ENCODE measurements around the gene SSBP4. TPM values are rescaled to one million over a fixed set of nuclear protein-coding genes. Genes with fewer than 3 reads are reported as not detected.

The SSBP4 gene
- total RNA-seq, 1 donor from 2014 or later = 24.8 TPM

- DNase-seq = no peak
These were observed 50.1 kb downstream of the SSBP4 start for GRCh38 chr19:18469069-18469846.

DNA sequence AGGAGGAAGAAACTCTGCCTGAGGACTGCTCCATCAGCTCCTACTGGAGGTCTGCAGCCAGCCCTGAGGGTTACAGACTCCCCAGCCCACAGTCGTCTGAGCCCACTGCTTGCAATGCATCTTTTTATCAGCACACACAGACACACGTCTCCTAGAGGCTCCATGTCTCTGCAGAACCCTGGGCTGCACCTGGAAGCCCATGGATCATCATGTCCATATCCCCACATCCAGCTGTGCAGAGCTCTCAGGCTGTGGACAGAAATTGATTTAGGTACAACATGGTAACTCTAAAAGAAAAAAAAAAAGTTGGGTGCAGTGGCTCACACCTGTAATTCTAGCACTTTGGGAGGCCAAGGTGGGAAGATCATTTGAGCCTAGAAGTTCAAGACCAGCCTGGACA lies 51.6 kb downstream of the SSBP4 start:
- DNase-seq = no peak

- no peak for DNase-seq
These were observed 54.0 kb downstream of the SSBP4 start for GRCh38 chr19:18473003-18473705.

DNA sequence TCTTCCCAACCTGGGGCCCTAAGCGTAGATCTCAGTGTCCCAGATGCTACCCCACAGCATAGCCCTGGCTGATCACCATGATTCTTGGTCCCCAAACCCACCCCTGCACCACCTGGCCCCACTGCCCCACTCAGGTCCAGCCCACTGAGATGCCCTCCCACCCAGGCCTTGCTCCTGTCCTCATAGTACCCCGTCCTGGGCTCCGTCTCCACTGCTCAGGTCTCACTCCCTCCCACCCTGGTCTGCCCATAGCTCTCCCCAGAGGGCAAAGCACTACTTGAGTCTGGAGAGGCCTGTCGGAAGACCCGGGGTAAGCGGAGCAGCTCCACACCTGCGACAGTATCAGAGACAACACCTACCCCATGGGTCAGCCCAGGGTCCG lies 54.5 kb downstream of the SSBP4 start:
- DNase-seq = no peak

GRCh38 chr19:18474366-18474887 lies 55.2 kb downstream of the SSBP4 start:
- no peak for DNase-seq

GRCh38 chr19:18475004-18475453 lies 55.8 kb downstream of the SSBP4 start:
- DNase-seq = no peak

DNA sequence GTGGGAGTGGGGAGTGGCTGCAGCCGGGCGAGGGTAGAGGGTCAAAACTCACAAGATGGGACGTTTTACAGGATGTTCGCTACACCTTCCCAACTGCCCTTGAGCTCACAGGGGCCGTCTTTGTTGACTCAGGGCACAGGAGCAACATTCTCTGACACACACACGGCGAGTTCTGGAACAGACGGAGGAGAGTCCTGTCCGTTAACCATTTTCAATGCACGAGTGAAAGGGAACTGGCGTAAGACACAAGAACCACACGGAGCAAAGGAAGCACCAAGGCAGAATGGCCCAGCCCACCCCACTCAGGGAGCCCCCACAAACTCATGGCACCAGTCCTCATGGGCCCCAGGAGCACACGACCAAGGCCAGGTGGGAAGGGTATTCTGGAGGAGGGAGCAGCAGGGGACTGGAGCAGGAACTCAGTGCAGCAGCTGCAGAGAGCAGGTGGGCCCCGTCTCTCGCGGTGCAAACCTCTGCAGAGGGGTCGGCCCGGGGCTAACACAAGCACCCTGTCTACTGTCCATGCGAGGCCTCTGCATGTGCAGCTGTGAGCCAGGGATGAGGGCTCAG lies 56.6 kb downstream of the SSBP4 start:
- DNase-seq = no peak

DNA sequence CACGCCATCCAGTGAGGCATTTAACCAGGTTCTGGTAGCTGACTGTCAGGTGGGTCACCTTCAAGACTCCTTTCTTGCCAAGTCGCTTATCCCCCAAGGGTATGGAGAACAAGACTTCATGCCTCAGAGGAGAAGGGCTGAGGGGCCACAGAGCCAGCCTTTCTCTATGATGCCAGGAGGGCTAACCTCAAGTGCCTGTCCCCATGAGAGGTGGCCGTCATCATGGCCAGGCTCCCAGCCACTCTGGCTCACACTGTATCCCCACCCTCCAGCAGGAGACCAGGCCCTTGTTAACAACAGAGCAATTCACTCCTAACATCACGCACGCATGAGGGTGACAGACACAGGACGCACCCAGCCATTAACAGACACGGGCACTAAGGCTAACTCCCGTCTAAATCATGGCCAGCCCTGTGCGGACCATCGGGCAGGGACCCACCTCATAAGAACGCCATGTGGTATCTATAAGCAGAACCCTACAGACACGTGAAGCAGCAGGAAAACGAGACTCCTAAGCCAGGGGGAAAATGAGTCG lies 57.4 kb downstream of the SSBP4 start:
- no peak for DNase-seq

DNA sequence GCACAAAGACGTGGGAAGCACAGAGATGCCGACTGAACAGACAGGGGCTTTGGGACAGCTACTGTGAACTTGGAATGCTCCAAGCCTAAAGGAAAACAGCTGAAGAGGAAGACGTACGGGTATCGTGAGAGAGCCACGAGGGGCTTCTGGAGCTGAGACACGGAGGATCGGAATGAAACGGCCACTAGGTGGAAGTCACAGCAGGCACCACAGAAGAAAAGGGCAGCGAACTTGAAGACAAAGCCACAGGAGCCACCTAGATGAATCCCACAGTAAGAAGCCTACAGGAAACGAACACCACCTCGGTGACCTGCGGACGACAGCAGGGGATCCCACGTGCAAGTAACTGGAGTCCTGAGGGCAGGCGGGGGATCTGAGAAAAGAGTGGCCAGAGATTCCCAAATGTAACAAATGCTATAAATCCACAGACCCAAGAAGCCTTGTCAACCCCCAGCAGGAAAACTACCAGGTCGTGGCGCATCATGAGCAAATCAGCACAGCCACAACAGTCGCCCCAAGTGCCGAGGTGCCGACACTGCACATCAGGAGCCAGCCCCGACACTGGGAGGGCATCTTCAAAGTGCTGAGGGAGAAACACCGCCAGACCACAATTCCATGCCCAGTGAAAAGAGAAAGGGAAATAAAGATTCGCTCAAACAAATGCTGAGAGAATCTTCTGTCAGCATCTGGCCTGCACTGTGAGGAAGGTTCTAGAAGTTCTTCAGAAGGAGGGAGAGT lies 58.0 kb downstream of the SSBP4 start:
- DNase-seq = no peak

DNA sequence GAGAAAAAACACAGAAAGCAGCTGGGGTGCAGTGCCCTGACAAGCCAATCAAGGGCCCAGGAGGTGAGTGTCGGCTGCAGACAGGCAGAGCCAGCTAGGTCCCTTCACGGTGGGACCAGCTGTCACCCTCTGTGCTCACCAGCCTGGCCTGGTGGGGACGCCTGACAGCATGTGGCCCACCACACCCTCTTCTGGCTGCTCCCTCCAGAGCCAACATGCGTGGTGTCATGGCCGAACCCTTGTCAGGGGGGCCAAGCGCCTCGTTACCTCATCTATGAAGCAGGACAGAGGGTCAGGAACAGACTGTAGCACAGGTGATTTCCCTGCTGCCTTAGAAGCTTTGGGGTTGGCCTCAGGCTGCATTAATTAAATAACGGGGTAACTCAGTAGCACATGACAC lies 58.8 kb downstream of the SSBP4 start:
- DNase-seq = no peak

DNA sequence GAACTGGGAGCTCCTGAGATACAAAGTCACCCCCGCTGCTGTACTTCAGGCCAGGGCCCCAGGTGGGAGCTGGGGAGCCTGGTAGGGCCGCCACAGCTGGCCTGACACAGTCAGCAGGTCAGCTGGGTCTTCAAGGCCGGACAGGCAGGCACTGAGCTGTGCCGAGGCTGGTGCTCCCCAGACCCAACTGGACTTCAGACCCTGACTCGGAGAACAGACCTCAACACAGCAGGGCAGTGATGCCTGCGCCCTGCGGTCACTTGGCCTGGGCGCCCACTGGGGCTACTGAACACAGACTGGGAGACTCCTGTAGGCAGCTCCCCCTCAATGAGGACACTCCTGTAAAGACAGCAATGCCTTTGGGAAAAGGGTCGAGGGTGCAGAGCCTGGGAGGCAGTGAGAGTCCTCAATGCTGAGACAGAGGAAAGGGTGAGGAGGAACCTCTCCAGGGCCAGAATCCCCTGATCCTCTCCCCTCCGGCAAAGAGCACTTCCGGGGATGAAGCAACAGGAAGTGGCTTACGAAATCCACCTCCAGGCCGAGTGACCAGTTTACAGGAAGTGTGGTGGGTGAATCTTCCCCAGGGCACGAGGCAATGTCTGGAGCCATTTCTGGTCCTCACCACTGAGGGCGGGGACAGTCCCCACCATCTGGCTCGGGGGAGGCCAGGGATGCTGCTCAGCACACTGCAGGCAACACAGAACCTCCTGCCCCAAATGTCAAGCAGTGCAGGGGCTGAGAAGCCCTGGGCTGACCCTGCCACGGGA lies 59.5 kb downstream of the SSBP4 start:
- peak; percentile 16 for DNase-seq

DNA sequence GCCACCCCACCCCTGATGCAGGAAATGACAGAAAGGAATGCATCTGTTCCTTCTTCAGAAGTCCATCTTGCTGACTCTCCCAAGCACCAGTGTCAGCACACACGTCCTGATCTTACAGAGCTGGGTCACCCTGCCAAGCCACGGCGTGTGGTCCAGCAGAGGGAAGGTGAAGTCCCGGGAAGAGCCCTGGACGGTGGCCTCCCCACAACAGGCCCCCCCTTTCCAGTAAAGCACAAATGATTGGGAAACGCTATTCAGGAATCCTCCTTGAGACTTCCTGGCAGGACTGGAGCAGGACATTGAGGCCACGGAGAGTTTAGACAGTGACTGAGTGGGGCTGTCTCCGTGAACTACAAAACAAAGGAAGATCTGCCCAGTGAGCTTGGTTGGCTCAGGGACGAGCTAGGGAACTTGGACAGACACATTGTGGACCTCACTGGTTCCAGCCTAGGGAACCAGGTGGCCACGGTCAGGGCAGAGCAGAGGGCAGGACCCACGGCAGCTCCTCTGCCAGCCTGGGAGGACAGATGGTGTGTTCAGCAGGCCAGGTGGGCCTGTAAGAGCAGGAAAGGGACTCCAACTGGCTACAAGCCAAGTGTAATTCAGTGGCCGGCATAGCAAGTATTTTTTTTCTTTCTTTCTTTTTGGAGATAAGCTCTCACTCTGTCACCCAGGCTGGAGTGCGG lies 61.0 kb downstream of the SSBP4 start:
- DNase-seq = no peak

DNA sequence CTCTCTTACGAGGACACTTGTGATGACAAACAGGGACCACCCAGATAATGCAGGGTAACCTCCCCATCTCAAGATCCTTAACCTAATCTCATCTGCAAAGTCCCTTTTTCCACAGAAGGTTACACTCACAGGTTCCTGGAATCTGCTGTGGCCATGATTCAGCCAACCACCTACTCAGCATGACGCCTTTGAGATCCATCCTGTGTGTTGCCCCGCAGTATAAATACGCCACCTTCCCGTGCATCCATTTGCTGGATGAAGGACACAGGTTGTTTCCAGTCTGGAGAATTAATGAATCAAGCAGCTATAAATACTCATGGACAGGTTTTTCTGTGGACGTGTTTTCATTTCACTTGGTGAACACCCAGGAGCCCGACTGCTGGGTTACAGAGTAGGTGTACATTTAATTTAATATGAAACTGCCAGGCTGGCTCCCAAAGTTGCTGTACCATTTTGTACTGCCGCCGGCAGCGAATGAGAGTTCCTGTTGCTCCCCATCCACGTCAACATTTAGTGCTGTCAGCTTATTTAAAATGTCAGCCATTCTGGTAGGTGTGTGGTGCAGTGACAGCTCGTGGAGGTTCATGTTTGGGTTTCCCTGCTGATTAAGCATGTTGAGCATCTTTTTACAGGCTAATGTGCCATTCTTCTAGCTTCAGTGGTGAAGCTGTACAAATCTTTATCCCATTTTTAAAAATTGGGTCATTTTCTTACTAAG lies 62.5 kb downstream of the SSBP4 start:
- DNase-seq = no peak

- no peak for DNase-seq
These were observed 64.1 kb downstream of the SSBP4 start for GRCh38 chr19:18483119-18483890.

Small RNAs within 50 kb of the gene (small RNA-seq; reads per million reads assigned to genes)
- not detected for gene MIR3189 (ENCODE audit: low replicate concordance)

Other genes with a start within 250 kb of the SSBP4 start
- 9.0 TPM for gene IFI30, start 245.6 kb upstream of the SSBP4 start, total RNA-seq
- 2.3 TPM for gene MPV17L2, start 226.2 kb upstream of the SSBP4 start, total RNA-seq
- 3.0 TPM for gene RAB3A, start 215.4 kb upstream of the SSBP4 start, total RNA-seq
- gene PDE4C, start 193.0 kb upstream of the SSBP4 start, total RNA-seq = 0.49 TPM
- 0.99 TPM for gene IQCN, start 144.9 kb upstream of the SSBP4 start, total RNA-seq
- gene JUND, start 137.8 kb upstream of the SSBP4 start, total RNA-seq = 129 TPM
- gene LSM4, start 96.3 kb upstream of the SSBP4 start, total RNA-seq = 69.0 TPM
- 9.6 TPM for gene PGPEP1, start 78.8 kb upstream of the SSBP4 start, total RNA-seq
- gene GDF15, start 33.2 kb upstream of the SSBP4 start, total RNA-seq = 5.8 TPM
- gene LRRC25, start 21.8 kb upstream of the SSBP4 start, total RNA-seq = 3.7 TPM
- 24.6 TPM for gene ISYNA1, start 18.7 kb downstream of the SSBP4 start, total RNA-seq
- gene ELL, start 102.7 kb downstream of the SSBP4 start, total RNA-seq = 13.0 TPM
- 86.4 TPM for gene FKBP8, start 124.2 kb downstream of the SSBP4 start, total RNA-seq
- 38.4 TPM for gene KXD1, start 138.5 kb downstream of the SSBP4 start, total RNA-seq
- 992 TPM for gene UBA52, start 152.5 kb downstream of the SSBP4 start, total RNA-seq
- gene REX1BD, start 169.4 kb downstream of the SSBP4 start, total RNA-seq = 23.4 TPM
- gene CRLF1, start 187.4 kb downstream of the SSBP4 start, total RNA-seq = 9.3 TPM
- gene TMEM59L, start 193.5 kb downstream of the SSBP4 start, total RNA-seq = 1.8 TPM
- 2.1 TPM for gene KLHL26, start 217.6 kb downstream of the SSBP4 start, total RNA-seq